WI38 (cell line): ENCODE measurements around the gene EME1.
A peak's percentile ranks its signal among the peaks of the same experiment; 100 is the strongest.

Experiments
- H3K4me3 ChIP-seq: 2 replicates; pipeline ENCODE4 v1.5.1; 2011; ENCODE audit warnings: low read depth, mild to moderate bottlenecking, control low read depth, low read length
- CTCF ChIP-seq: IDR thresholded peaks from 2 replicates; pipeline ENCODE4 v1.5.1; 2012; ENCODE audit warnings: low read depth, mild to moderate bottlenecking, control low read depth, low read length

Gene EME1

GRCh38 chr17:50372758-50373556 lies at the start of gene EME1, which contains the start of gene MRPL27:
TSS of gene EME1 (plus strand) at chr17:50373229. CDS start at chr17:50375209, 1,980 bp downstream.
TSS of gene MRPL27 (minus strand) at chr17:50373184. CDS start at chr17:50373170, 14 bp downstream.
- no peak for TF ChIP-seq CTCF
- H3K4me3 ChIP-seq = peak within 1 kb of the TSS; percentile 97

- TF ChIP-seq CTCF = no peak
- H3K4me3 ChIP-seq = no peak overlapping the region
These were observed 47.1 kb upstream of the EME1 start for GRCh38 chr17:50325906-50326305.

GRCh38 chr17:50326831-50327364 lies 46.1 kb upstream of the EME1 start:
- no peak for TF ChIP-seq CTCF

GRCh38 chr17:50328363-50329325 lies 44.4 kb upstream of the EME1 start:
- H3K4me3 ChIP-seq = no peak overlapping the region
- no peak for TF ChIP-seq CTCF

More at GRCh38 chr17:50326831-50327364, 46.1 kb upstream of the EME1 start:
- H3K4me3 ChIP-seq = no peak overlapping the region

- H3K4me3 ChIP-seq = no peak overlapping the region
- no peak for TF ChIP-seq CTCF
These were observed 43.3 kb upstream of the EME1 start for GRCh38 chr17:50329716-50330115.

- TF ChIP-seq CTCF = no peak
- no peak overlapping the region for H3K4me3 ChIP-seq
These were observed 42.8 kb upstream of the EME1 start for GRCh38 chr17:50330151-50330775.
